ENCODE data around the gene ZNRD2.

ZNRD2 gene

DNA sequence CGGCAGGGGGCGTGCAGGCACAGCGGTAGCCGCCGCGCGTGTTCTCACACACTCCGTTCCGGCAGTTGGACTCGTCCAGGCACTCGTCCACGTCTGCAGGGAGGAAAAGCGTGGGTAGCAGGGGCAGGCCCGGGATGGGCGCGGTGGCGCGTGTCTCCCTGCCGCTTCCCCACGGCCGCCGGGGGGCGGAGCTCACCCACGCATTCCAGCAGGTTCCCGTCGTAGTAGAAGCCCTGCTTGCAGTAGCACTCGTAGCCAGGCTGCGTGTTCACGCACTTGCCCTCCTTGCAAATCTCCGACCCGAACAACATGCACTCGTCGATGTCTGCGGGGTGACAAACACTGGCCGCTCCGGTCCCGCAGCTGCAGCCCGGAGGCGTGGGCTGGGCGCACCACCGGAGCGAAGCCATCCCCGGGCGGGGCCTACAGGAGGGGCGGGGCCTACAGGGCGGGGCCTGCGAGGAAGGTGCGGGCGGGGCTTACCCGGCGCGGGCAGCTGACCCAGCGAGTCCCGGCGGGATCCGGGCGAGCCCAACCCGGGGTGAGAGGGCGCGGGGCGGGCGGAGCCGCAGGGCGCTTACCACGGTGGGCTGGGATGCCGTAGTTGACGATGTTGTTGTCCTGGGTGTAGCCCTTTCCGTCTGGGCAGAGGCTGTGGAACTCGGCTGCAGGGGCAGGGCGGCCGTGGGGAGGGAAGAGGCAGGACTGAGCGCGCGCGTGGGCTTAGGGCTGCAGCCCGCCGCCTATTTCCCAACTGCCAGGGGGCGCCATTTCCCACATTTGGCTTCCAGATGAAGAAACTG, 29.8 kb upstream of the ZNRD2 start:
- peaks cover 3% of the 10 kb centered on the region; the same call in 1 of the 2 replicates for H3K4me1 ChIP-seq (ENCODE audit: control insufficient read depth, insufficient read depth, low read length)
- ChIA-PET CTCF (interaction anchor here (0.6 to 4.5 kb wide), 31 partner anchors 11 to 512 kb away, joined by 3 to 133 read pairs (median 4); partner anchors contain the start of genes FAM89B, KAT5, PCNX3 and SCYL1), POLR2A (interaction anchor here (0.5 to 2.6 kb wide), 18 partner anchors 9 to 507 kb away, joined by 3 to 39 read pairs (median 8); partner anchors contain the start of genes FAM89B, MALAT1, MAP3K11 and NEAT1)
- no peaks in the 10 kb centered on the region for H3K9me3 ChIP-seq (ENCODE audit: control insufficient read depth, insufficient read depth, low read depth, low read length)
- peak overlapping the region; percentile 69; the same call in 1 of the 2 replicates for H3K27ac ChIP-seq (ENCODE audit: extremely low read depth, low read depth, low read length)
- H3K36me3 ChIP-seq (ENCODE audit: control insufficient read depth in 2 of 2, insufficient read depth in 1 of 2, low read length in 2 of 2), result peaks cover 0 to 82% of the 10 kb centered on the region in 2 experiments; a peak in 2 of 3 replicates
- peak overlapping the region; percentile 47 for H3K4me3 ChIP-seq (ENCODE audit: low read depth, low read length)
- no peak for TF ChIP-seq ZNF10 (tag by site-specific recombination; IDR thresholded peaks at IDR 0.05)
- no peak for TF ChIP-seq ZNF488 (tag by site-specific recombination; IDR thresholded peaks at IDR 0.05)
- TF ChIP-seq KLF16 (tag by site-specific recombination; IDR thresholded peaks at IDR 0.05), result peak; percentile 54; the same call in 1 of the 2 replicates
- TF ChIP-seq GFI1B (tag by site-specific recombination; IDR thresholded peaks at IDR 0.05), result no peak
- peak; percentile 56 for TF ChIP-seq ZNF629 (tag by site-specific recombination; IDR thresholded peaks at IDR 0.05)
- TF ChIP-seq ZNF670 (tag by site-specific recombination; IDR thresholded peaks at IDR 0.05; ENCODE audit: low read depth), result no peak
- TF ChIP-seq, protein P1, sequence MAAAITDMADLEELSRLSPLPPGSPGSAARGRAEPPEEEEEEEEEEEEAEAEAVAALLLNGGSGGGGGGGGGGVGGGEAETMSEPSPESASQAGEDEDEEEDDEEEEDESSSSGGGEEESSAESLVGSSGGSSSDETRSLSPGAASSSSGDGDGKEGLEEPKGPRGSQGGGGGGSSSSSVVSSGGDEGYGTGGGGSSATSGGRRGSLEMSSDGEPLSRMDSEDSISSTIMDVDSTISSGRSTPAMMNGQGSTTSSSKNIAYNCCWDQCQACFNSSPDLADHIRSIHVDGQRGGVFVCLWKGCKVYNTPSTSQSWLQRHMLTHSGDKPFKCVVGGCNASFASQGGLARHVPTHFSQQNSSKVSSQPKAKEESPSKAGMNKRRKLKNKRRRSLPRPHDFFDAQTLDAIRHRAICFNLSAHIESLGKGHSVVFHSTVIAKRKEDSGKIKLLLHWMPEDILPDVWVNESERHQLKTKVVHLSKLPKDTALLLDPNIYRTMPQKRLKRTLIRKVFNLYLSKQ (tag by site-specific recombination; IDR thresholded peaks at IDR 0.05; ENCODE audit: borderline replicate concordance), result no peak
- peak; percentile 88; the same call in 1 of the 2 replicates for TF ChIP-seq ZEB2 (tag by site-specific recombination; IDR thresholded peaks at IDR 0.05)
- TF ChIP-seq KLF10 (tag by site-specific recombination; IDR thresholded peaks at IDR 0.05), result peak; percentile 29; the same call in 1 of the 2 replicates
- TF ChIP-seq ZNF423 (tag by site-specific recombination; IDR thresholded peaks at IDR 0.05), result no peak
- peak; percentile 84 for TF ChIP-seq SP3 (tag by site-specific recombination; IDR thresholded peaks at IDR 0.05)
- TF ChIP-seq PRDM1 (tag by site-specific recombination; IDR thresholded peaks at IDR 0.05), result no peak
- no peak for TF ChIP-seq REST (tag by site-specific recombination; IDR thresholded peaks at IDR 0.05)
- TF ChIP-seq ZNF324 (tag by site-specific recombination; IDR thresholded peaks at IDR 0.05), result peak; percentile 44; the same call in 1 of the 2 replicates
- TF ChIP-seq, protein P2, sequence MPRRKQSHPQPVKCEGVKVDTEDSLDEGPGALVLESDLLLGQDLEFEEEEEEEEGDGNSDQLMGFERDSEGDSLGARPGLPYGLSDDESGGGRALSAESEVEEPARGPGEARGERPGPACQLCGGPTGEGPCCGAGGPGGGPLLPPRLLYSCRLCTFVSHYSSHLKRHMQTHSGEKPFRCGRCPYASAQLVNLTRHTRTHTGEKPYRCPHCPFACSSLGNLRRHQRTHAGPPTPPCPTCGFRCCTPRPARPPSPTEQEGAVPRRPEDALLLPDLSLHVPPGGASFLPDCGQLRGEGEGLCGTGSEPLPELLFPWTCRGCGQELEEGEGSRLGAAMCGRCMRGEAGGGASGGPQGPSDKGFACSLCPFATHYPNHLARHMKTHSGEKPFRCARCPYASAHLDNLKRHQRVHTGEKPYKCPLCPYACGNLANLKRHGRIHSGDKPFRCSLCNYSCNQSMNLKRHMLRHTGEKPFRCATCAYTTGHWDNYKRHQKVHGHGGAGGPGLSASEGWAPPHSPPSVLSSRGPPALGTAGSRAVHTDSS (tag by site-specific recombination; IDR thresholded peaks at IDR 0.05), result no peak
- TF ChIP-seq ZNF544 (tag by site-specific recombination; IDR thresholded peaks at IDR 0.05), result no peak
- no peak for TF ChIP-seq ZNF132 (tag by site-specific recombination; IDR thresholded peaks at IDR 0.05; ENCODE audit: borderline replicate concordance)
- peak; percentile 35; the same call in 1 of the 2 replicates for TF ChIP-seq OSR2 (tag by site-specific recombination; IDR thresholded peaks at IDR 0.05)
- TF ChIP-seq KLF8 (tag by site-specific recombination; IDR thresholded peaks at IDR 0.05), result peak; percentile 83; the same call in 1 of the 2 replicates
- TF ChIP-seq, protein P3, sequence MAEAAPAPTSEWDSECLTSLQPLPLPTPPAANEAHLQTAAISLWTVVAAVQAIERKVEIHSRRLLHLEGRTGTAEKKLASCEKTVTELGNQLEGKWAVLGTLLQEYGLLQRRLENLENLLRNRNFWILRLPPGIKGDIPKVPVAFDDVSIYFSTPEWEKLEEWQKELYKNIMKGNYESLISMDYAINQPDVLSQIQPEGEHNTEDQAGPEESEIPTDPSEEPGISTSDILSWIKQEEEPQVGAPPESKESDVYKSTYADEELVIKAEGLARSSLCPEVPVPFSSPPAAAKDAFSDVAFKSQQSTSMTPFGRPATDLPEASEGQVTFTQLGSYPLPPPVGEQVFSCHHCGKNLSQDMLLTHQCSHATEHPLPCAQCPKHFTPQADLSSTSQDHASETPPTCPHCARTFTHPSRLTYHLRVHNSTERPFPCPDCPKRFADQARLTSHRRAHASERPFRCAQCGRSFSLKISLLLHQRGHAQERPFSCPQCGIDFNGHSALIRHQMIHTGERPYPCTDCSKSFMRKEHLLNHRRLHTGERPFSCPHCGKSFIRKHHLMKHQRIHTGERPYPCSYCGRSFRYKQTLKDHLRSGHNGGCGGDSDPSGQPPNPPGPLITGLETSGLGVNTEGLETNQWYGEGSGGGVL (tag by site-specific recombination; IDR thresholded peaks at IDR 0.05), result no peak; the same call in 1 of the 2 replicates
- no peak for TF ChIP-seq ZNF155 (tag by site-specific recombination; IDR thresholded peaks at IDR 0.05)
- TF ChIP-seq ZNF16 (tag by site-specific recombination; IDR thresholded peaks at IDR 0.05; ENCODE audit: low read depth), result no peak
- no peak for TF ChIP-seq ZNF585B (tag by site-specific recombination; IDR thresholded peaks at IDR 0.05)
- TF ChIP-seq, protein P4, sequence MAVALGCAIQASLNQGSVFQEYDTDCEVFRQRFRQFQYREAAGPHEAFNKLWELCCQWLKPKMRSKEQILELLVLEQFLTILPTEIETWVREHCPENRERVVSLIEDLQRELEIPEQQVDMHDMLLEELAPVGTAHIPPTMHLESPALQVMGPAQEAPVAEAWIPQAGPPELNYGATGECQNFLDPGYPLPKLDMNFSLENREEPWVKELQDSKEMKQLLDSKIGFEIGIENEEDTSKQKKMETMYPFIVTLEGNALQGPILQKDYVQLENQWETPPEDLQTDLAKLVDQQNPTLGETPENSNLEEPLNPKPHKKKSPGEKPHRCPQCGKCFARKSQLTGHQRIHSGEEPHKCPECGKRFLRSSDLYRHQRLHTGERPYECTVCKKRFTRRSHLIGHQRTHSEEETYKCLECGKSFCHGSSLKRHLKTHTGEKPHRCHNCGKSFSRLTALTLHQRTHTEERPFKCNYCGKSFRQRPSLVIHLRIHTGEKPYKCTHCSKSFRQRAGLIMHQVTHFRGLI (tag by site-specific recombination; IDR thresholded peaks at IDR 0.05), result peak; percentile 99
- no peak for TF ChIP-seq ZNF302 (tag by site-specific recombination; IDR thresholded peaks at IDR 0.05; ENCODE audit: low read depth)
- no peak for TF ChIP-seq HOXC10 (CRISPR knock-in tag; IDR thresholded peaks at IDR 0.05)
- no peak for TF ChIP-seq ZNF623 (tag by site-specific recombination; IDR thresholded peaks at IDR 0.05)
